ACHN (cell line): Measurements from ENCODE around the gene TCHHL1.
A peak's percentile ranks its signal among the peaks of the same experiment; 100 is the strongest.

Experiments
- DNase-seq: peaks from one replicate; pipeline ENCODE4 v3.0.0-alpha.2; 2015
- in situ Hi-C: cut with HindIII; loops from 2 replicates; pipeline ENCODE4 v1.10.0; 2017; ENCODE audit warnings: low sequenced_read_pairs, low pct_ligation_motif_present, low pct_unique_long_range_greater_than_20kb

Gene TCHHL1

DNA sequence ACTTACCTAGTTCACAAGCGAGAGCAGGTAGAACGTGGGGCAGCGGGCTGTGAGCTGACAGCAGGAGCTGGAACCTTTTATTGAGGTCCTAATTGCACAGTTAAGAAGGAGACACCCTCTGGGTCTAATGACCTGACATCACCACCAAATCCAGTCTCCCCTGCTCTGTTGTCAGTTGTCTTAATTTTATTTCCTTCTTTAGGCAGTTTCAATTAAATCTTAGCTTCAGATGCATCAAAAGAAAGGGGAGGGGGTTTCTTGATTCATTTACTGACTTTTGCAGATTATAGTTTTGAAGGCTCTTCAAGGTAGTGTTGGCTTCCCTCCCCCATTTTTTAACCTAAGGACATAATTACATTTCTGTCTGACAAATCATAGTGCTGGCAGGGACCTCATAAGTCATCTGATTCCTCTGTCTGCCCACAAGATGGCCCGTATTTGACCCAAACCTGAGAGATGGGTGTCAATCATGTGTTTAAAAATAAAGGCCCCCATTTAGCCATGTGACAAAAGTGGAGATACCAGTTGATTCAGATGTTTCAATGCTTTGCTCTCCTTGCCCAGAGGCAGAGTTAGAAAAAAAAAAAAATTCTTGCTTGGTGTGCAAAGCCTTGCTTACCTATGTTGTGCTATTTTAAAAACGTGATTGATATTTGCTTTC lies at the start of gene TCHHL1:
TSS of gene TCHHL1 (minus strand) at position 51 of the 661 bp plus-strand sequence. CDS start 921 bp downstream, outside the sequence.
- in situ Hi-C loops = no loop called here
- no peak for DNase-seq

DNA sequence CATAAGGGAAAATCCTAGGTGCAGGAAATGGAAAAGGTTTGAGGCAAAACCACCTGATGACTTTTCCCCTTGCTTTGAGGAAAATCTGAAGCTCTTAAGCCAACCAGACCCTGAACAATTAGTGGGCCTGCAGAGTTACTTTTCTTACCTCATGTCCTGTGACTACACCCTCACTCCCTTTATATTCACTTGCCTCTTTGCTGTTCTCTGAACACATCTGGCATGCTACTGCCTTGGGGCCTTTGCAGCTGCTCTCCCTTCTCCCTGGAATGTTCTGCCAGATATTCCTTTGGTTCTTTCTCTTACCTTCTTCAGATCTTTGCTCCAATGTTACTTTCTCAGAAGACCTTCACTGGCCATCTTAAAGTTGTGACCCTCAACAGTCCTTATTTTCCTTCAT lies 48.4 kb upstream of the TCHHL1 start:
- in situ Hi-C loops = no loop called here

DNA sequence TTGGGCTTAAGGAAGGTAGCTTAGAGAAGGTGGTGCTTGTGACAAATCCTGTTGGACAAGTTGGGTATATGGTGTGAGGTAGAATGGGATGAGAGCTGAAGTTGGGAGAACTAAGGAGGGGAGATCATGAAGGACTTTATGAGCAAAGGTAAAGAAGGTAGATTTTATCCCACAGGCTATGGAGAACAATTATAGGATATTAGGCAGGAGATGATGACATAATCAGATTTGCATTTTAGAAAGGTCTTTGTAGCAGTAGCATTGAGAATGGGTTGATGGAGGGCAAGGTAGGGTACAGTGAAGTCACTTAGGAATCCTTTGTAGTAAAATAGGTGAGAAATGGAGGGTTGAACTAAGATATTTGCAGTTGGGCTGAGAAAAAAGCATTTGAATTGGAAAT lies 41.3 kb upstream of the TCHHL1 start:
- in situ Hi-C loops = no loop called here
- DNase-seq = no peak

More for the DNA sequence above, 48.4 kb upstream of the TCHHL1 start:
- DNase-seq = no peak

DNA sequence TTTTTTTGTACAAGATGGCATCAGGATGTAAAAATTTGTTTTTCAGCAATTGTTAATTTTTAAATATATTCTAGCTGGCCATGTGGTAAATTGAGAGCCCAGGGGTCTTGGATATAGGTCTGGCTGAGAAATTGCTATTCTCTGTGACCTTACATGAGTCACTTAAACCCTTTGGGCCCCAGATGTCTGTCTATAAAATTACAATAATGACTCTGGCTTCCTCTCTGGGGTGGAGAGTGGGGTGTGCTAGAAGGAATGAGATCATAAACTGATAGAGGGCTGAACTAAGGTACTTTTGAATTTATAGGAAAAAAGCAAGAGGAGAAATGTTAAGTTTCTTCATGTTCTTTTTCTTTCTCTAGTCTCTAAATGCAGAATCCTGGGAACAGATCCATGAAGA lies 38.8 kb upstream of the TCHHL1 start:
- in situ Hi-C loops = no loop called here
- DNase-seq = no peak

DNA sequence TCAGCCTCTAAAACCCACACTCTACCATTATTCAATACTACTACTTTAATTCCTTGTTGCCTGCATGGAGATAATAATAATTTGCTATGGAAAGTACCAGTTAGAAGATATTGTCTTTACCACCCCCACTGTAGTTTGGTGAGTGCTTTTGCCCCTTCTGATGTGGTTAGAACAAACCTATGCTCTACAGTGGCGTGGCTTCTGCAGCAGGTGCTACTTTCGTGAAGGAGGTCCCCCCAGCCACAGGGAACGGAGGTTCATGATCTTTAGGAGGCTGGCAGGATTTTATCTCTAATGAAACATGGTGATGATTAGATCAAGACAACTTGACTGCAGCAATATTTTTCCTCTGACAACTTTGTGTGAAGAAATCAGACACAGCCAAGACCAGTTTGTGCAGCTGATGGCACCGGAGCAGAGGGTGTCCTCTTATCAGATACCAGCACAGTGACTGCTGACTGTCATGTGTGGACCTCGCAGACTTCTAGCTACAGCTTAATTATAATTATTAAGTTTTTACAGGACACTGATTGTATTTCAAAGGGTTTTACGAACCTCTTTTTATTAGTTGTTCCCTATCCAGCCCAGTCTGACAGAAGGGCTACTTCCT lies 37.1 kb upstream of the TCHHL1 start:
- in situ Hi-C loops = no loop called here
- DNase-seq = no peak

DNA sequence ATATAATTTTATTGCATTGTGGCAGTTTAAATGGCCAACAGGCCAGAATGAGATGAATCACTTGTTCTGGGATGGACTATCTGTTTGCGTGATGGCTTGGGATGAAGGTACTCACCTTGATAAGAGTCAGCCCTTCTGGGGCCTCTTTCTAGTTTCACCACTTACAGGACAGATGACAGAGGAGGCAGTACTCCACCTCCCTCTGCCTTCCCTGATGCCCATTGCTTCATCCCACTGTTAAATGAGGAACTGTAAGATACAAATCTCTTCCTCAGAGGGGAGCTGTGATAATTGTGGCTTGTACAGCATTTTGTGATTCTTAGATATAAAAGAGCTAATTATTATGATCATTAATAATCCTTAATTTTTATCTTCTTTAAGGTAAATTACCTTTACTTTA lies 30.1 kb upstream of the TCHHL1 start:
- DNase-seq = no peak
- in situ Hi-C loops = no loop called here

DNA sequence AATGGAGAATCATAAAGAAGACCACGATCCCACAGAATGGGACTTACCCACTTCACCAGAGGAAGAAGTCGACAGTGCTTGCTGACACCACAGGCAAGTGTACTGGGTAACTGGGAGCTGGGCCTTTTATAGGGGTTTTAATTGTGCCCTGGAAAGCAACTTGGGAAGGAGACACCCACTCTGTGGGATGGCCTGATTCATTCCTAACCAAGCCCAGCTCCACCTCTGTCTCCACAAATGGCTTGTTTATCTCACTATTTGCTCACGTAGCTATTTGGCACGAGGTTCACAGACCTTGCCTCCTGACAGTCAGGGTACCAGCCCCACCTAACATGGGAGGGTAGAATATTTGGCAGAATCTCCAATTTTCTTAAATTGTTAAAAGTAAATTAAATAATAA lies 26.5 kb upstream of the TCHHL1 start, which contains the start of gene TCHH:
TSS of gene TCHH (minus strand) at position 101 of the 400 bp plus-strand sequence. CDS start 1,364 bp downstream, outside the sequence.
- in situ Hi-C loops = no loop called here
- no peak for DNase-seq

DNA sequence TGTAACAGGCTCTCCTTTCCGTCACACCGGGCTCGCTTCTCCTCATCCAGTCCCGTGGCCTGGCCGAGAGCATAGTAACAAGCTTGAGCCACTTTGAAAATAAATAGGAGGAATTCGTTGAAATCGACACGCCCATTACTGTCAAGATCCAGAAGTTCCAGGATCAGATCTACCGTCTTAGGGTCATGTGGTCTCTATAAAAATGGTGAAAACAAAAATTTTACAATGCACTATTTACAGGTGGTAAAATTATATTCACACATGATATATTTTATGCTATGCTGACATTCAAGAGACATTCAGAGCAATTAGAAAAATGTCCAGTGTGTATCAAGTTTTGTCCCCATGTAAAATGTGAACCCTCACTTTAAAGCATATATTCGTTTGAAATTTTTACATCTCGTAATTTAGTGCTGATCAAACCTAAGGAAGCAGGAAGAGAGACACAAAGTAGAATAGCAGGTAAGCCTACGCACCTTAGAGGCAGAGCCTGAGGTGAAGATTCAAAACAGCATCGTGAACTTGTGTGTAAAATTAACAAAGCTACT lies 24.1 kb upstream of the TCHHL1 start:
- no peak for DNase-seq
- in situ Hi-C loops = no loop called here

DNA sequence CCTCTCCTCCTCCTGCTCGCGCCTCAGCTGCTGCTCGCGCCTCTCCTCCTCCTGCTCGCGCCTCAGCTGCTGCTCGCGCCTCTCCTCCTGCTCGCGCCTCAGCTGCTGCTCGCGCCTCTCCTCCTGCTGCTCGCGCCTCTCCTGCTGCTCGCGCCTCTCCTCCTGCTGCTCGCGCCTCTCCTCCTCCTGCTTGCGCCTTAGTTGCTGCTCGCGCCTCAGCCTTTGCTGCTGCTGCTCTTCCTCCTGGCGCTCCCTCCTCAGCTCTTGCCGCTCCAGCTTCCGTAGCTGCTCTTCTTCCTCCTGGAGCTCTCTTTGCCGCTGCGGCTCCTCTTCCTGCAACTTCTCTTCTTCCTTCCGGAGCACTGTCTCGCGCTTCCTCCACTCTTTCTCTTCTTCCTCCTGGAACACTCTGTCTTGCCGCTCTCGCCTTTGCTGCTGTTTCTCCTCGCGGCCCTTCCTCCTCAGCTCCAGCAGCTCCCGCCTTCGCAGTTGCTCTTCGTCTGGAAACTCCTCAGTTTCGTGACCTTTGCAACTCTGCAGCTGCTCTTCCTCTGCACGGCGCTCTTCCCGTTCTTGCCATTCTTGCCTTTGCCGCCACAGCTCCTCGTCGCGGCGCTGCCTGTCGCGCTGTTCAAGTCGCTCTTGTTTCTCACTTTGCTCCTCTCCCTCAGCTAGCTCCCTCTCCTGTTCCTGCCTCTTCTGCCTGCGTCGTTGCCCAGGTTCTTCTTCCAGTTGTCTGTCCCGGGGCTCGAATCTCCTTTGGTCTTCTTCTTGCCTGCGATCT lies 23.4 kb upstream of the TCHHL1 start:
- in situ Hi-C loops = no loop called here
- peak; percentile 17 for DNase-seq

DNA sequence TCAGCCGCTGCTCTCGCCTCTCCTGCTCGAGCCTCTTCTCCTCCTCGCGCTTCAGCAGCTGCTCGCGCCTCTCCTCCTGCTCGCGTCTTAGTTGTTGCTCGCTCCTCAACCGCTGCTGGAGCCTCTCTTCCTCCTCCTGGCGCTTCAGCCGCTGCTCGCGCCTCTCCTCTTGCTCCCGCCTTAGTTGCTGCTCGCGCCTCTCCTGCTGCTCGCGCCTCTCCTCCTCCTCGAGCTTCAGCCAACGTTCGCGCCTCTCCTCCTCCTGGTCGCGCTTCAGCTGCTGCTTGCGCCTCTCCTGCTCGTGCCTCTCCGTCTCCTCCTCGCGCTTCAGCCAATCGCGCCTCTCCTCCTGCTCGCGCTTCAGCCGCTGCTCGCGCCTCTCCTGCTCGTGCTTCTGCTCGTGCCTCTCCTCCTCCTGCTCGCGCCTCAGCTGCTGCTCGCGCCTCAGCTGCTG lies 22.7 kb upstream of the TCHHL1 start:
- in situ Hi-C loops = no loop called here
- peak; percentile 55 for DNase-seq

DNA sequence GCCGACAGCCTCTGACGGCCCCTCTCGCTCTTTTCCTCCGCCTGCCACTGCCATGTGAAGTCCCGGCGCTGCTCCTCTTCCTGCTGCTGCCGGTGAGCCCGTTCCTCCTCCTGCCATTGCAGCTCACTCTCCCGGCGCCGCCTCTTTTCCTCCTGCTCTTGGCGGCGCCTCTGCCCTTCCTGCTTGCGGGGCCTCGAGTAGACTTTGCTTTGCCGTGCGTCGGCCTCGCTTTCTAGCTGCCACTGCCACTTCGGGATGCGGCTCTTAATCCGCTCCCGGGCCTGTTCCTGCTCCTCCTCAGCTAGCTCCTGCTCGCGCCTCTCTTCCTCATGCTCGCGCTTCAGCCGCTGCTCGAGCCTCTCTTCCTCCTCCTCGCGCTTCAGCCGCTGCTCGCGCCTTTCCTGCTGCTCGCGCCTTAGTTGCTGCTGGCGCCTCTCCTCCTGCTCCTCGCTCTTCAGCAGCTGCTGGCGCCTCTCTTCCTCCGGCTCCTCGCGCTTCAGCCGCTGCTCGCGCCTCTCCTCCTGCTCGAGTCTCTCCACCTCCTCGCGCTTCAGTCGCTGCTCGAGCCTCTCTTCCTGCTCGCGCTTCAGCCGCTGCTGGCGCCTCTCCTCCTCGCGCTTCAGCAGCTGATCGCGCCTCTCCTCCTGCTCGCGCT lies 22.1 kb upstream of the TCHHL1 start:
- DNase-seq = peak; percentile 72
- in situ Hi-C loops = no loop called here

DNA sequence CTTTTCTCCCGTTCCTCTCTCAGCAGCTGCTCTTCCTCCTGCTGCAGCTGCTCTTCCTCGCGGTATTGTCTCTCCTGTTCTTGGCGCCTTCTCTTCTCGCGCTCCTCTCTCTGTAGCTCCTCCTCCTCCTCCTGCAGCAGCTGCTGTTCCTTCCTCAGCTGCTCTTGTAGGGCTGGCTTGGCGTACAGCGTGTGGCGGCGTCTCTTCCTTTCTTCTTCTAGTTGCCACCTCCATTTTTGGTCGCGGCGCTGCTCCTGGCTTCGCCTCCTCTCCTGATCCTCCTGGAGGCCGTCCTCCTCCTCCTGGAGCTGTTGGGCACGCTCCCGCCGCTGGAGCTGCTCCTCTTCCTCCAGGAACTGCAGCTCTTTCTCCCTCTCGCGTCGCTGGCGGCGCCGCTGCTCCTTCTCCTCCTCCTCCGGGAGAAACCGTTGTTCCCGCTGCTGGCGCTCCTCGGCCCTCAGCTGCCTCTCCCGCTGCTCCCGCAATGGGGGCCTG lies 21.5 kb upstream of the TCHHL1 start:
- peak; percentile 61 for DNase-seq
- in situ Hi-C loops = no loop called here

DNA sequence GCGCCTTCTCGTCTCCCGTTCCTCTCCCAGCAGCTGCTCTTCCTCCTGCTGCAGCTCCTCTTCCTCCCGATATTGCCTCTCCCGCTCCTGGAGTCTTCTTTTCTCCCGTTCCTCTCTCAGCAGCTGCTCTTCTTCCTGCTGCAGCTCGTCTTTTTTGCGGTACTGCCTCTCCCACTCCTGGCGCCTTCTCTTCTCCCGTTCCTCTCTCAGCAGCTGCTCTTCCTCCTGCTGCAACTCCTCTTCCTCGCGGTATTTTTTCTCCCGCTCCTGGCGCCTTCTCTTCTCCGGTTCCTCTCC lies 21.1 kb upstream of the TCHHL1 start:
- DNase-seq = no peak
- in situ Hi-C loops = no loop called here

DNA sequence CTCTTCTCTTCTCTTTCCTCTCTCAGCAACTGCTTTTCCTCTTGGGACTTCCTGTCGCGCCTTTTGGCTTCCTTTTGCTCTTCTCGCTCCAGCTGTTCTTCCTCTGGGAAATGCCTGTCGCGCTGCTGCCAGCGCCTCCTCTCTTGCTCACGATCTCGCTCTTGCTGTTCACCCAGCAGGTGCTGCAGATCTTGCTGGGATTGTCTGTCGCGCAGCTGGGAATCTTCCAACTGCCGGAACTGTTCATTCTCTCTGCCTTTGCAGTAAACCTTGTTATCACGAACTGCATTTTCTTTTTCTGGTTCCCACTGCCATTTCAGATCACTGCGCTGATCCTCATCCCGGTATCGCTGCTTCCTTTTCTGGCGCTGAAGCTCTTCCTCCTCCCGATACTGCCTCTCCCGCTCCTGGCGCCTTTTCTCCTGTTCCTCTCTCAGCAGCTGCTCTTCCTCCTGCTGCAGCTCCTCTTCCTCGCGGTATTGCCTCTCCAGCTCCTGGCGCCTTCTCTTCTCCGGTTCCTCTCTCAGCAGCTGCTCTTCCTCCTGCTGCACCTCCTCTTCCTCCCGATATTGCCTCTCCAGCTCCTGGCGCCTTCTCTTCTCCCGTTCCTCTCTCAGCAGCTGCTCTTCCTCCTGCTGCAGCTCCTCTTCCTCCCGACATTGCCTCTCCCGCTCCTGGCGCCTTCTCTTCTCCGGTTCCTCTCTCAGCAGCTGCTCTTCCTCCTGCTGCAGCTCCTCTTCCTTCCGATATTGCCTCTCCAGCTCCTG lies 20.6 kb upstream of the TCHHL1 start:
- in situ Hi-C loops = no loop called here
- DNase-seq = no peak

DNA sequence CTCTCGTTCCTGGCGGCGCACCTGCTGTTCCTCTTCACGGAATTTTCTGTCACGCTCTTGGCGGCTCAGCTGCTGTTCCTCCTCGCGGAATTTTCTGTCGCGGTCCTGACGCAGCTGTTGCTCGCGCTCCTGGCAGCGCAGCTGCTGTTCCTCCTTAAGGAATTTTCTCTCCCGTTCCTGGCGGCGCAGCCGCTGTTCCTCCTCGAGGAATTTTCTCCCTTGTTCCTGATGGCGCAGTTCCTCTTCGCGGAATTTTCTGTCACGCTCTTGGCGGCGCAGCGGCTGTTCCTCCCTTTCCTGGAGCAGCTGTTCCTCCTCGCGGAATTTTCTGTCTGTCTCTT lies 20.0 kb upstream of the TCHHL1 start:
- in situ Hi-C loops = no loop called here
- DNase-seq = no peak

DNA sequence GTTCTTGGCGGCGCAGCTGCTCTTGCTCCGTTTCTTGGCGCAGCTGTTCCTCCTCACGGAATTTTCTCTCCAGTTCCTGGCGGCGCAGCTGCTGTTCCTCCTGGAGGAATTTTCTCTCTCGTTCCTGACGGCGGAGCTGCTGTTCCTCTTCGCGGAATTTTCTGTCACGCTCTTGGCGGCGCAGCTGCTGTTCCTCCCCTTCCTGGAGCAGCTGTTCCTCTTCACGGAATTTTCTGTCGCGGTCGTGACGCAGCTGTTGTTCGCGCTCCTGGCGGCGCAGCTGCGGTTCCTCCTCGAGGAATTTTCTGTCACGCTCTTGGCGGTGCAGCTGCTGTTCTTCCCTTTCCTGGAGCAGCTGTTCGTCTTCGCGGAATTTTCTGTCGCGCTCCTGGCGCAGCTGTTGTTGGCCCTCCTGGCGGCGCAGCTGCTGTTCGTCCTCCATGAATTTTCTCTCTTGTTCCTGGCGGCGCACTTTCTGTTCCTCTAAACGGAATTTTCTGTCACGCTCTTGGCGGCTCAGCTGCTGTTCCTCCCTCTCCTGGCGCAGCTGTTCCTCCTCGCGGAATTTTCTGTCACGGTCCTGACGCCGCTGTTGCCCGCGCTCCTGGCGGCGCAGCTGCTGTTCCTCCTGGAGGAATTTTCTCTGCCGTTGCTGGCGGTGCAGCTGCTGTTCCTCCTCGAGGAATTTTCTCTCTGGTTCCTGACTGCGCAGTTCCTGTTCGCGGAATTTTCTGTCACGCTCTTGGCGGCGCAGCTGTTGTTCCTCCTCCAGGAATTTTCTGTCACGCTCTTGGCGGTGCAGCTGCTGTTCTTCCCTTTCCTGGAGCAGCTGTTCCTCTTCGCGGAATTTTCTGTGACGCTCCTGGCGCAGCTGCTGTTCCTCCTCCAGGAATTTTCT lies 19.4 kb upstream of the TCHHL1 start:
- in situ Hi-C loops = no loop called here
- no peak for DNase-seq
